ENCODE data around the gene ATG16L2.

The ATG16L2 gene

GRCh38 chr11:72812604-72812966 lies 1.6 kb upstream of the ATG16L2 start:
- no peak for TF ChIP-seq CTCF (IDR thresholded peaks at IDR 0.05; ENCODE audit: poor library complexity, severe bottlenecking)
- no peaks in the 10 kb centered on the region for H3K9me3 ChIP-seq (ENCODE audit: severe bottlenecking)
- DNase-seq (ENCODE audit: low spot score) (no peak), ATAC-seq (ENCODE audit: low read depth) (peak; percentile 1; the same call in 2 of the 3 replicates)
- peaks cover 13% of the 10 kb centered on the region for H3K4me1 ChIP-seq (ENCODE audit: insufficient read depth, poor library complexity, severe bottlenecking)
- H3K27me3 ChIP-seq (ENCODE audit: insufficient read depth, poor library complexity, severe bottlenecking), result no peaks in the 10 kb centered on the region
- H3K27ac ChIP-seq (ENCODE audit: poor library complexity, severe bottlenecking), result peak overlapping the region; percentile 67
- peak overlapping the region; percentile 66 for H3K4me3 ChIP-seq (ENCODE audit: severe bottlenecking)
- H3K36me3 ChIP-seq (ENCODE audit: low read depth), result peaks cover 15% of the 10 kb centered on the region

- ATAC-seq (ENCODE audit: low read depth), result peak; percentile 50
Measured at GRCh38 chr11:72812967-72813739, 1.1 kb upstream of the ATG16L2 start.

GRCh38 chr11:72813740-72814285 lies 398 bp upstream of the ATG16L2 start:
- peaks cover 15% of the 10 kb centered on the region for H3K36me3 ChIP-seq (ENCODE audit: low read depth)
- peak overlapping the region; percentile 66 for H3K4me3 ChIP-seq (ENCODE audit: severe bottlenecking)
- no peak for TF ChIP-seq CTCF (IDR thresholded peaks at IDR 0.05; ENCODE audit: poor library complexity, severe bottlenecking)
- no peak for DNase-seq (ENCODE audit: low spot score)
- peak overlapping the region; percentile 67 for H3K27ac ChIP-seq (ENCODE audit: poor library complexity, severe bottlenecking)
- H3K27me3 ChIP-seq (ENCODE audit: insufficient read depth, poor library complexity, severe bottlenecking), result no peaks in the 10 kb centered on the region
- H3K4me1 ChIP-seq (ENCODE audit: insufficient read depth, poor library complexity, severe bottlenecking), result peaks cover 13% of the 10 kb centered on the region
- ATAC-seq (ENCODE audit: low read depth), result peak; percentile 64
- no peaks in the 10 kb centered on the region for H3K9me3 ChIP-seq (ENCODE audit: severe bottlenecking)

More at GRCh38 chr11:72812967-72813739, 1.1 kb upstream of the ATG16L2 start:
- peak; percentile 81 for TF ChIP-seq CTCF (IDR thresholded peaks at IDR 0.05; ENCODE audit: poor library complexity, severe bottlenecking)
- H3K27ac ChIP-seq (ENCODE audit: poor library complexity, severe bottlenecking), result peak overlapping the region; percentile 67
- peak overlapping the region; percentile 66 for H3K4me3 ChIP-seq (ENCODE audit: severe bottlenecking)
- no peak for DNase-seq (ENCODE audit: low spot score)
- no peaks in the 10 kb centered on the region for H3K9me3 ChIP-seq (ENCODE audit: severe bottlenecking)
- H3K27me3 ChIP-seq (ENCODE audit: insufficient read depth, poor library complexity, severe bottlenecking), result no peaks in the 10 kb centered on the region
- peaks cover 15% of the 10 kb centered on the region for H3K36me3 ChIP-seq (ENCODE audit: low read depth)
- H3K4me1 ChIP-seq (ENCODE audit: insufficient read depth, poor library complexity, severe bottlenecking), result peaks cover 13% of the 10 kb centered on the region

GRCh38 chr11:72815110-72815618 lies 953 bp downstream of the ATG16L2 start:
- DNase-seq (ENCODE audit: low spot score) (no peak), ATAC-seq (ENCODE audit: low read depth) (no peak; the same call in 2 of the 3 replicates)
- H3K9me3 ChIP-seq (ENCODE audit: severe bottlenecking), result no peaks in the 10 kb centered on the region
- H3K27ac ChIP-seq (ENCODE audit: poor library complexity, severe bottlenecking), result peak overlapping the region; percentile 67
- H3K4me1 ChIP-seq (ENCODE audit: insufficient read depth, poor library complexity, severe bottlenecking), result peaks cover 13% of the 10 kb centered on the region
- TF ChIP-seq CTCF (IDR thresholded peaks at IDR 0.05; ENCODE audit: poor library complexity, severe bottlenecking), result no peak
- H3K4me3 ChIP-seq (ENCODE audit: severe bottlenecking), result peak overlapping the region; percentile 66
- H3K27me3 ChIP-seq (ENCODE audit: insufficient read depth, poor library complexity, severe bottlenecking), result no peaks in the 10 kb centered on the region
- peaks cover 14% of the 10 kb centered on the region for H3K36me3 ChIP-seq (ENCODE audit: low read depth)

All from RWPE2 (cell line).